Testis (tissue), 3 donors: ENCODE data around the gene NEMP2. TPM values are rescaled to one million over a fixed set of nuclear protein-coding genes. Genes with fewer than 3 reads are reported as not detected.

ENCODE experiments used
- DNase-seq: peaks from one replicate; pipeline ENCODE4 v3.0.0-alpha.2; 2019
- H3K27ac ChIP-seq, 2 donors: fragments of 200-600 bp; sonication (generic); one replicate each; pipeline ENCODE4 v1.5.1; 2019
- H3K27me3 ChIP-seq: fragments of 200-600 bp; sonication (generic); one replicate; pipeline ENCODE4 v1.5.1; 2019
- H3K36me3 ChIP-seq: fragments of 200-600 bp; sonication (generic); one replicate; pipeline ENCODE4 v1.5.1; 2017; ENCODE audit warnings: low read depth; ENCODE audit errors: missing control alignments
- H3K4me1 ChIP-seq: fragments of 200-600 bp; sonication (generic); one replicate; pipeline ENCODE4 v1.5.1; 2019
- H3K4me3 ChIP-seq, 2 donors: fragments of 200-600 bp; sonication (generic); one replicate each; pipeline ENCODE4 v1.5.1; 2017 to 2019
- H3K9me3 ChIP-seq: fragments of 200-600 bp; sonication (generic); one replicate; pipeline ENCODE4 v1.5.1; 2017
- POLR2A ChIP-seq: fragments of 450-650 bp; IDR thresholded peaks from one replicate; pipeline ENCODE4 v1.6.1; 2017; ENCODE audit warnings: antibody characterized with exemption, mild to moderate bottlenecking, moderate library complexity
- WGBS, 2 donors: methylation state at CpG; one replicate each; pipeline ENCODE4 v1.1.5; 2018; 5-methylcytosine and 5-hydroxymethylcytosine counted together
- intact Hi-C: fragments of 100-400 bp; cut with DNase I; formaldehyde crosslinking; loops from one replicate; pipeline ENCODE4 v1.15.1; 2023; ENCODE audit warnings: low total_unique reads
- polyA plus RNA-seq: library from polyadenylated mRNA; stranded (reverse); fragments of 350-450 nt; fragmentation: Illumina TruSeq; extraction: RNeasy Lipid Tissue Mini Kit (QIAGEN cat#74804); gene quantifications from one replicate; pipeline ENCODE4 v1.2.3, GENCODE V29; 2014; ENCODE audit warnings: low read depth, low replicate concordance; ENCODE audit not compliant: insufficient read depth
- total RNA-seq, 2 donors: library from RNA; depleted of rRNA; stranded (reverse); fragments of >200 nt; gene quantifications; one replicate each; pipeline ENCODE4 v1.2.3, GENCODE V29; 2016
- TF ChIP-seq, protein P1 (sequence below), 3 experiments: fragments of 450-650 bp in 2 of 3; fragments of 200-600 bp in 1 of 3; sonication (generic) in 1 of 3; IDR thresholded peaks; one replicate each; pipeline ENCODE4 v1.5.1; 2016 to 2019; ENCODE audit warnings: antibody characterized with exemption in 3 of 3, mild to moderate bottlenecking in 2 of 3, moderate library complexity in 1 of 3

The NEMP2 gene
- total and polyA plus RNA-seq, 3 donors from 2014 or later = 8.1 to 32.0 (median 16.8) TPM

DNA sequence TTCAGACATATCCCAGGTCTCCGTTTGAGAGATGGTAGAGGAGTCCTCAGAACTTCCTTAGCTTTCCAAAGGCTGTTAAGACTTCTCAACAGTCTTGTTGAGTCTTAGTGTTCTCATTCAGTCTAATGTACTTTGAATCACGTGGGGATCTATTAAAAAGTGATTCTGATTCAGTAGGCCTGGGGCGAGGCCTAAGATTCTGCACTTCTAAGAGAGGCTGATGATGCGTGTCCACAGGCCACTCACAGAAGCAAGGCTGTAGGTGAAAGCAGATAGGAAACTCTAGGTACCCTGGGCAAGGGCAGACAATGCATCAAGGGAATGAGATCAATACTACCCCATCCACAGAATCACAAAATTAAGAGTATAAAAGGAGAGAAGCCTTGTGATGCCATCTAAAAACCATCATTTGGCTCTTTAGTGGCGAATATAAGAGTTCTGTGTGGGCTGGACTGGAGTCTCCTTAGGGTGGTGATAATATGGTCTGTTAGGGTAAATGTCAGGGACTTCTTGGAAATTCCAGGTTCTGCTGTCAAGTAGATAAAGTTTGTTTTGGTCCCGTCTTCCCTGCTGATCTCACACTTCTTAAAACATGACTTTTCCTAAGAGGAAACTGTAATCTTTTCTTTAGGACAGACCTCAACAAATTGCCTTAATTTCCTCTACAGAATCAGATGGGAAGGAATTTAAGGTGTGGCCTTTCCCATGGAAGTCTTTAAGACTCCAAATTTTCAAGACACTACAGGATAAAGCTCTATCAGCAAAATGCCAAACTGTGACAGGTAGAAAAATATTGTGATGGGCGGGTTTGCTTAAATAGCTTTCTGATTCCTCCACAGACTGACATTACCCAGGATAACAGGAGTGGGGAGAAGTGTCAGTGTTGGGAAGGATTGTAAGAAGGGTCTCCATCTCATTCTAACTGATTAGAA lies 45.7 kb upstream of the NEMP2 start:
- Histone ChIP-seq H3K36me3 (no peaks in the 10 kb centered on the region), H3K9me3 (no peaks in the 10 kb centered on the region), H3K27me3 (no peaks in the 10 kb centered on the region), H3K27ac (no peak overlapping the region), H3K4me1 (peaks cover 19% of the 10 kb centered on the region), H3K4me3 (no peak overlapping the region)
- TF ChIP-seq POLR2A = no peak
- TF ChIP-seq, protein P1, sequence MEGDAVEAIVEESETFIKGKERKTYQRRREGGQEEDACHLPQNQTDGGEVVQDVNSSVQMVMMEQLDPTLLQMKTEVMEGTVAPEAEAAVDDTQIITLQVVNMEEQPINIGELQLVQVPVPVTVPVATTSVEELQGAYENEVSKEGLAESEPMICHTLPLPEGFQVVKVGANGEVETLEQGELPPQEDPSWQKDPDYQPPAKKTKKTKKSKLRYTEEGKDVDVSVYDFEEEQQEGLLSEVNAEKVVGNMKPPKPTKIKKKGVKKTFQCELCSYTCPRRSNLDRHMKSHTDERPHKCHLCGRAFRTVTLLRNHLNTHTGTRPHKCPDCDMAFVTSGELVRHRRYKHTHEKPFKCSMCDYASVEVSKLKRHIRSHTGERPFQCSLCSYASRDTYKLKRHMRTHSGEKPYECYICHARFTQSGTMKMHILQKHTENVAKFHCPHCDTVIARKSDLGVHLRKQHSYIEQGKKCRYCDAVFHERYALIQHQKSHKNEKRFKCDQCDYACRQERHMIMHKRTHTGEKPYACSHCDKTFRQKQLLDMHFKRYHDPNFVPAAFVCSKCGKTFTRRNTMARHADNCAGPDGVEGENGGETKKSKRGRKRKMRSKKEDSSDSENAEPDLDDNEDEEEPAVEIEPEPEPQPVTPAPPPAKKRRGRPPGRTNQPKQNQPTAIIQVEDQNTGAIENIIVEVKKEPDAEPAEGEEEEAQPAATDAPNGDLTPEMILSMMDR (IDR thresholded peaks at IDR 0.05) = no peak
- intact Hi-C loops = no loop called here
- DNase-seq = no peak
- 87 to 90% methylated on average over 7 of the region's 7 CpGs for WGBS, 2 donors

DNA sequence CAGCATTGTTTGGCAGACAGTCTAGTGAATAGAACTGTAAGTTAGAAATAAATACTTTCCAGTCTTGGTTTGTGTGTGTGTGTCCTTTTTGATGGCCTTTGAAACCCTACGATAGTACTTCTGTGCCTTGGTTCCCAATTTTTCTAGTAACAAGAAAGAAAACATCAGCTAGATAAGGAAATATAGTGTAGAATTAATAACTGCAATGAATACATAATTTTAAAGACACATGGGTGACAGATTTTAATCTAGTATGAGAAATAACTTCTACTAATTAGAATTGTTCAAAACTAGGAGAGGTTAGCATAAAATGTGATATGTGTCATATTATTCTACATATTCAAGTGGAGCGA lies 44.5 kb upstream of the NEMP2 start:
- H3K36me3 ChIP-seq = no peaks in the 10 kb centered on the region
- DNase-seq = no peak
- no peak overlapping the region for H3K27ac ChIP-seq
- H3K9me3 ChIP-seq = no peaks in the 10 kb centered on the region
- intact Hi-C loops = no loop called here
- WGBS, 2 donors = 62 to 68% methylated on average over 2 of the region's 2 CpGs
- no peak for TF ChIP-seq POLR2A
- TF ChIP-seq, protein P1 (IDR thresholded peaks at IDR 0.05) = no peak
- H3K4me3 ChIP-seq = no peak overlapping the region
- no peaks in the 10 kb centered on the region for H3K27me3 ChIP-seq
- H3K4me1 ChIP-seq = peaks cover 19% of the 10 kb centered on the region

DNA sequence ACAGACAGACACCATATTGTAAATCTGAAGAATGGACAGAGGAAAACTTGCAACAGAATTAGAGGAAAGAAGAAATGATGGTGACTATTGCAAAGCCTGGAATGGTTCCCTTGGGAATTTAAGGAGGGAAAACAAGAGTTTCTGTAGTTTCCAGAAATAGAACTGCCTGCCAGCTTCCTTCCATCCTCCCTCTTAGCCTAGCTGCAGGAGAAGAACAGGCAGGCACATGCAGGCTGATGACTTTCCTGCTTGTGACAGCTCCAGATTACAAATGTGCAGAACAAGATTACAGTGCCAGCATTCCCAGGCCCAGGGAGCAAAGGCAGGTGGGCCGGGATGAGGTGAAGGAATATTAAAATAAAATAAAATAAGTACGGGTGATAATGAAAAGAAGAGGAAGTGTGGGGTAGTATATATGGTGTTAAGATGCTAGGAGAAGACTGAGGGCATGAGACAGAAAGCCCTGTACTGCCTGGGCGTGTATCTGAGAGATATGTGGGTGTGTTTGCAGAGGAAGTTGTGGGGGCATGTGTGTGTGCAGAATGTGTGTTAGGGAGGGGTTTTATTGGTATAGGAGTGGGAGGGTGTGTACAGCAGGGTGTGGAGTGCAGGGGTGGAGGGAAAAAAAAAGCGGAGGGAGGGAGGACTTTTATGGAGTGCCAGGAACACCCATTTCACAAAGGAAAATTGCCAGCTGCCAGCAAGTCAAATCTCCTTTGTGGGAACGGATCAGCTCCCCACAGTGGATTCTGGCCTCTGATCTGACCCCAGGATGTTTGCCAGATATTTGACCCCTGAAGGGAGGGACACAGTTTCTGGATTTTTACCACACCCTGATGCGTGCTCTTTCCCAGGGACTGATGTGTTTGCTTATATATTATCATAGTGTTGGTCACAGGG lies 43.9 kb upstream of the NEMP2 start:
- DNase-seq = peak; percentile 49
- H3K27ac ChIP-seq = no peak overlapping the region
- WGBS, 2 donors = 29 to 55% methylated on average over 6 of the region's 6 CpGs
- H3K4me1 ChIP-seq = peaks cover 19% of the 10 kb centered on the region
- H3K4me3 ChIP-seq = no peak overlapping the region
- H3K9me3 ChIP-seq = no peaks in the 10 kb centered on the region
- H3K27me3 ChIP-seq = no peaks in the 10 kb centered on the region
- H3K36me3 ChIP-seq = no peaks in the 10 kb centered on the region
- intact Hi-C loops = no loop called here
- no peak for TF ChIP-seq POLR2A
- TF ChIP-seq, protein P1 (IDR thresholded peaks at IDR 0.05) = no peak

DNA sequence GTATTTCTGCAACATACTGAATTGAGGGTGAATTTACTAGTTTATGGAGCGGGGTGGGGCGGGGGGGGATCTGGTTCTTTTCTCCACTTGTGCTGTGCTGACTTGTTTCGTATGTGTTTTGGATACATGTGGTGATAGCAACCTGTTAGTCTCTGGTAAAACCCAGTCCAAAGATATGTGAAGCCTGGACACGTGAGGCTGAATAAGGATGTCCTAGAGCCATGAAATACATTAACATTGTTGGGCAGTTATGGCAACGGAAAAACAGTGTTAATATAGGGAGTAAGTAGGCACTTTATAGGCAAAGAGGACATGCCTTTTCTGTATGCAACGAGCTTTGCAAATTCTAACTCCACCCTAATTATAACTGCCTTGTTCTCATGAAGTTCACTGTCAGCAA lies 42.1 kb upstream of the NEMP2 start:
- no peak for TF ChIP-seq POLR2A
- TF ChIP-seq, protein P1 (IDR thresholded peaks at IDR 0.05) = no peak
- H3K27ac ChIP-seq = no peak overlapping the region
- H3K27me3 ChIP-seq = no peaks in the 10 kb centered on the region
- no peak for DNase-seq
- H3K36me3 ChIP-seq = no peaks in the 10 kb centered on the region
- peaks cover 19% of the 10 kb centered on the region for H3K4me1 ChIP-seq
- no peak overlapping the region for H3K4me3 ChIP-seq
- 70 to 82% methylated on average over 6 of the region's 6 CpGs for WGBS, 2 donors
- intact Hi-C loops = no loop called here
- no peaks in the 10 kb centered on the region for H3K9me3 ChIP-seq
